ENCODE results near the gene TOP2A.
A peak's percentile ranks its signal among the peaks of the same experiment; 100 is the strongest.

Gene TOP2A, protein sequence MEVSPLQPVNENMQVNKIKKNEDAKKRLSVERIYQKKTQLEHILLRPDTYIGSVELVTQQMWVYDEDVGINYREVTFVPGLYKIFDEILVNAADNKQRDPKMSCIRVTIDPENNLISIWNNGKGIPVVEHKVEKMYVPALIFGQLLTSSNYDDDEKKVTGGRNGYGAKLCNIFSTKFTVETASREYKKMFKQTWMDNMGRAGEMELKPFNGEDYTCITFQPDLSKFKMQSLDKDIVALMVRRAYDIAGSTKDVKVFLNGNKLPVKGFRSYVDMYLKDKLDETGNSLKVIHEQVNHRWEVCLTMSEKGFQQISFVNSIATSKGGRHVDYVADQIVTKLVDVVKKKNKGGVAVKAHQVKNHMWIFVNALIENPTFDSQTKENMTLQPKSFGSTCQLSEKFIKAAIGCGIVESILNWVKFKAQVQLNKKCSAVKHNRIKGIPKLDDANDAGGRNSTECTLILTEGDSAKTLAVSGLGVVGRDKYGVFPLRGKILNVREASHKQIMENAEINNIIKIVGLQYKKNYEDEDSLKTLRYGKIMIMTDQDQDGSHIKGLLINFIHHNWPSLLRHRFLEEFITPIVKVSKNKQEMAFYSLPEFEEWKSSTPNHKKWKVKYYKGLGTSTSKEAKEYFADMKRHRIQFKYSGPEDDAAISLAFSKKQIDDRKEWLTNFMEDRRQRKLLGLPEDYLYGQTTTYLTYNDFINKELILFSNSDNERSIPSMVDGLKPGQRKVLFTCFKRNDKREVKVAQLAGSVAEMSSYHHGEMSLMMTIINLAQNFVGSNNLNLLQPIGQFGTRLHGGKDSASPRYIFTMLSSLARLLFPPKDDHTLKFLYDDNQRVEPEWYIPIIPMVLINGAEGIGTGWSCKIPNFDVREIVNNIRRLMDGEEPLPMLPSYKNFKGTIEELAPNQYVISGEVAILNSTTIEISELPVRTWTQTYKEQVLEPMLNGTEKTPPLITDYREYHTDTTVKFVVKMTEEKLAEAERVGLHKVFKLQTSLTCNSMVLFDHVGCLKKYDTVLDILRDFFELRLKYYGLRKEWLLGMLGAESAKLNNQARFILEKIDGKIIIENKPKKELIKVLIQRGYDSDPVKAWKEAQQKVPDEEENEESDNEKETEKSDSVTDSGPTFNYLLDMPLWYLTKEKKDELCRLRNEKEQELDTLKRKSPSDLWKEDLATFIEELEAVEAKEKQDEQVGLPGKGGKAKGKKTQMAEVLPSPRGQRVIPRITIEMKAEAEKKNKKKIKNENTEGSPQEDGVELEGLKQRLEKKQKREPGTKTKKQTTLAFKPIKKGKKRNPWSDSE (N-terminal part only)

DNA sequence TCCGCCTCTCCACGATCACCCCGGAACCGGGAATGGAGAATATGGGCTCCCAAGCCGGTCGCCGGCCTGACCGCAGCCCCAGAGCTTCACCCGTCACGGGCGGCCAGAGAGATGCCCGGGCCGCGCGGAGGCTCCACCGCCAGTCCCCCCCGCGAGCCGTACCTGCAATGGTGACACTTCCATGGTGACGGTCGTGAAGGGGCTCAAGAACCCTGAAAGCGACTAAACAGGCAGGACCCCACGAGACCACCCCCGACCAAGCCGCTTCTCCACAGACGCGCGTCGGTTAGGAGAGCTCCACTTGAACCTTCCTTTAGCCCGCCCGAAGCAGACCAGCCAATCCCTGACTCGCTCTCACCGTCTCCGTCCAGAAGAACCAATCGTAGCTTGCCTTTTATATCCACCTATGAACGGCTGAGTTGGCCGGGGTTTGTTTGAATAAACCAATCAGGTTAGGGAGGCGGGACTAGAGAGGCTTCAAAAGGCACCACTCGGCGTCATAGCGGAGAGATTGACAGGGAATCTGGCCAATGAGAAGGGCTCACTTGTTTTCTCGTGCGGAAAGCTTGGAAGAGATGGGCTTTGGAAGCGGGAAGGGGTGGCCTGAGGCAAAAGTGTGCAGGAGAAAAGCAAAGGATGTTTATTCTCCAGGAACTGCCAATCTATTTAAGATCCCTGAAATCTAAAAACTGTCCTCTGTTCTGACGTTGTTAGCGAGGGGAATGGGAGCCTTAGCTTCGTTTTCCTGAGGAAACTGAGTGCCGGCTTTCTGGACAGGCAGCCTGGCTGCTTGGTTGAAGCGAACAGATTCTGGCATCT is at the start of gene TOP2A:
TSS of gene TOP2A (minus strand) at position 288 of the 819 bp plus-strand sequence. CDS start at position 183, 105 bp downstream.
- peak; percentile 100 for DNase-seq

GRCh38 chr17:40467281-40467867 is 49.7 kb upstream of the TOP2A start:
- DNase-seq = no peak

DNA sequence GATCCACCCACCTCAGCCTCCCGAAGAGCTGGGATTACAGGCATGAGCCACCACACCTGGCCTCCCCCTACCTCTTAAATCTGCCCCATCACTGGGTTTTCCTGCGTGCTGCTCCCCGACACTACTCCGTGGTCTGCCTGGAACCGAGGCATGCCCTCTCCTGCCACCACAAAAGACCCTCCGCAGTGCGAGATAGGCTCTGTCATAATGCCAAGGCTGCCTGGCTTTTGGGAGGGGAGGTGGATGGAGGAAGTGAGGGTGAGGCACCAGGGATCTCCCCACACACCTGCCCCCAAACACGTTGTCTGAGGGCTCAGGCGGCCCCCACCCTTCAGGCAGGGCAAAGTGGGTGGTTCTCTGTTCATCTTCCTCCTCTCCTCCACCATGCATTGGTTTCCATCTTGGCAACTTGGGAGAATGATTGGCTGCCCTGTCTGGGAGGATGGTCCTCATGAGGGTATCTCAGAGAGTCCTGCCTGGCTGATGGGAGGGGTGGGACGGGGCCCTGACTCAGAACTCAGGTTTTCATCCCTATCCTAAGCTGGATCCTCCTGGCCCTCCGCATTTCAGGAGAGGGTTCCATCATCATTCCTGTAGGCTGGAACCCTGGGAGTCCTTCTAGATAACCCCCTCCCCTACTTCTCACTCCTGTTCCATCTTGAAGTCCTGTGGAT is 48.7 kb upstream of the TOP2A start:
- DNase-seq = no peak

- DNase-seq = no peak
These were observed 46.7 kb upstream of the TOP2A start for GRCh38 chr17:40464392-40464855.

DNA sequence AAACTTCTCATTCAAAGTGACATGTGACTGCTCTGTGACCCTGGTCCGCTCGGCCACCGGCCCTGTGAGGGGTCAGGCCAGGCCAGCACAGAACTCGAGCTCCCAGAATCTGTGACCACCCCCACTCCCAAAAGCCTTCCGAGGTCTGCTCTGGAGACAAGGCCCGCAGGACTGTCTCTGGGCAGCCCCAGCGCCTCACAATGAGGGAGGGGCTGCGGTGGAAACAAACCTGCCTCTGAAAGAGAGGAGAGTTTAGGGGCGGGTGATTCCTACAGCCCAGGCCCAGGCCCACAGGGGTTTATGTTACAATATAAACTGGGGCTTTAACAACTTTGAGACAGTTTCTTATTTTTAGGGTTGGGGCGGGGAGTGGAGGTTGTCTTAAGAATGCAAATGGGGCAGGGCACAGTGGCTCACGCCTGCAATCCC is 45.4 kb upstream of the TOP2A start:
- no peak for DNase-seq

GRCh38 chr17:40462343-40463121 is 44.8 kb upstream of the TOP2A start:
- no peak for DNase-seq

GRCh38 chr17:40461732-40462342 is 44.1 kb upstream of the TOP2A start:
- DNase-seq = peak; percentile 67

GRCh38 chr17:40460968-40461731 is 43.5 kb upstream of the TOP2A start:
- peak; percentile 61 for DNase-seq

DNA sequence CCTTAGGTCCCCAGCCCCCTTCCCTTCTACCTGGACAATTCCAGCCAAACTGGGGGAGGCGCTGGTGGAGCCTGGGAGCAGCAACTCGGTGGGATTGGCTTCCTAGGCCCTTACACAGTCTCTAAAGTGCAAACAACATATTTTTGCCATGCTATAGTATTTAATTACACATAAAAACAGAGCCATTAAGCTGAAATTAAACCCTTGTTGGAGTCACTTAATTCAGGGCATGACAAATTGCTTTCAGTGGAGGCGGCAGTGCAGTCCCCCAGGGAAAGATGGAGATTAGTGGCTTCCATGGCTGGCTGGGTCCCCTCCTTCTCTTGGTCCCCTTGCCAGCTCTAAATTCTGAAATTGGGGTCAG is 42.9 kb upstream of the TOP2A start:
- no peak for DNase-seq

DNA sequence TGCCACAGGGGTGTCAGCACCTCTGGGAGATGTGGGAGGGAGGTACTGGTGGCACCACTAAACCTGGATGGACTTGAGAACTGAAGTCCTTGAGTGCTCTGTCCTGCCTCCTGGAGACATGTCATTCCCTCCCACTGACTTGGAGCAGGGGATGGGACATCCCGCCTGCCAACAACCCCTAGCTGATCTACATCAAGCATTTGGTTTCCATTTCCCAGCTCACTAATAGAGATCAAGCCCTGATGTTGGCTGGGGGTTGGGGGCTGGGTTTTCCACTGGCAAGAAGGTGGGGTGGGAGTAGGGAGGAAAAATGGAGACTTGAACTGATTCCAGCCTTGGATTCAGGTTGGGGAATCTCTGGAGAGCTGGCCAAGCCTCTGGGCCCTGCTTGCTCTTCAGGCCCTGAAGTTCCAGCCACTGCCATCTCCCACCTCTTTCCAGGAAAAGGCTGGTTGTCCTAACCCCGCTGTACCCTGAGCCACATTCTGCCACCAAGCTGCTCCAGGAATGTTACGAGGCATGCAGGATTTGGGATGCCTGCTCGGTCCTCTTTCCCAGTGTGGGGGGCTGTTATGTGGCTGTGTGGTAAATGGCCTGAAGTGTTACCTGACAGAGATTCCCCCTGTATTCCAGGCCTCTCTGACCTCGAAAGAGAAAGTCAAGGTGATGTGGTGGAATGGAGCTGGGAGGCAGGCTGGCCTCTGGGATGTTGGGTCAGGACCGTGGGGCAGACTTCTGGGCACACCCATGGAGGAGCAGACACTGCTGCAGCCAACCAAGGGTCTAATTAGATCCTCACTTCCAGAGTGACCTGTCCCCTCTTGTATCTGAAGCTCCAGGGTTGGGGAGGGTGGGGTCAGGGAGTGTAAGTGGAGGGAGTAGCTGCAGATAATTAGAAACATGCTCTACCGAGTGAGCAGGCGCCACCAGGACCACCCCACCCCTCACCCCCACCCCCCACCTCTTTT is 42.2 kb upstream of the TOP2A start:
- no peak for DNase-seq

DNA sequence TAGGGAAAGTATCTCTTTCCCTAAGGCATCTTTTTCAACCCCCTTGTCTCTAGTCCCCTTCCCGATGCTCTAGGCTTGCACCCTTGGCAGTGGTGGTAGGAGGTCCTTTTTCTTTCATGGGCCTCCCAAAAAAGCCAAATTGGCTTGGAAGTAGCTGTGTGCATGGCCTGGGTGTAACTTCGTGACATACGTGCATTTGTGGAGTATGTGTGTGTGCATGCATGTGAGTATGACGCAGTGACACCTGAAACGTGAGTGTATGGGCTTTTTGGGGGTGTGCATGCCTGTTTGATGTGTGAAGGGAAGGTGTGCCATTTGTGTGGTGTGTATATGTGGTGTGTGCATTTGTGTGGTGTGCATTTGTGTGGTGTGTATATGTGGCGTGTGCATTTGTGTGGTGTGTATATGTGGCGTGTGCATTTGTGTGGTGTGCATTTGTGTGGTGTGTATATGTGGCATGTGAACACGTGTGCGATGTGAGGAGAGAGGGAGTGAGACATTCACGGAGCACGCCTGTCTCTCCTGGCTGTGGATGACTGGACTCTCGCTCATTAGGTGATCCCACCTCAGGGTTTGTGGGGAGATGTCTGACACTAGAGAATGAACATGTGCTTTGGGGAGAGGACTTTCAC is 41.3 kb upstream of the TOP2A start:
- no peak for DNase-seq

- peak; percentile 96 for DNase-seq
These were observed 40.5 kb upstream of the TOP2A start for GRCh38 chr17:40457964-40458791.

- DNase-seq = no peak
These were observed 39.7 kb upstream of the TOP2A start for GRCh38 chr17:40457369-40457768.

- no peak for DNase-seq
These were observed 38.8 kb upstream of the TOP2A start for GRCh38 chr17:40456396-40456951.

GRCh38 chr17:40454613-40454995 is 36.9 kb upstream of the TOP2A start:
- DNase-seq = no peak

All from fibroblast of skin of right quadriceps (primary cell).